Nephron progenitor cell (in vitro differentiated cells): ENCODE measurements around the gene CALML4.
A peak's percentile ranks its signal among the peaks of the same experiment; 100 is the strongest.

ENCODE experiments used
- DNase-seq: peaks from one replicate; pipeline ENCODE4 v3.0.0; 2021
- H3K27ac Mint-ChIP-seq: 2 replicates; pipeline ENCODE4 v1.8.0; 2021; ENCODE audit warnings: mild to moderate bottlenecking, moderate library complexity, mixed read lengths
- H3K27me3 Mint-ChIP-seq: 2 replicates; pipeline ENCODE4 v1.8.0; 2021; ENCODE audit warnings: mild to moderate bottlenecking, low read depth, mixed read lengths; ENCODE audit not compliant: poor library complexity
- H3K36me3 Mint-ChIP-seq: 2 replicates; pipeline ENCODE4 v1.8.0; 2021; ENCODE audit warnings: low read depth, mixed read lengths
- H3K4me1 Mint-ChIP-seq: 2 replicates; pipeline ENCODE4 v1.8.0; 2021; ENCODE audit warnings: mixed read lengths
- H3K4me3 Mint-ChIP-seq: 2 replicates; pipeline ENCODE4 v1.8.0; 2021; ENCODE audit warnings: mild to moderate bottlenecking, moderate library complexity, mixed read lengths
- H3K9me3 Mint-ChIP-seq: 2 replicates; pipeline ENCODE4 v1.8.0; 2021; ENCODE audit warnings: mild to moderate bottlenecking, moderate library complexity, mixed read lengths
- TF ChIP-seq, protein P1 (sequence below): fragments of 200-600 bp; sonication (generic); IDR thresholded peaks from 2 replicates; pipeline ENCODE4 v1.5.0; 2021; ENCODE audit warnings: antibody characterized with exemption

Gene CALML4

DNA sequence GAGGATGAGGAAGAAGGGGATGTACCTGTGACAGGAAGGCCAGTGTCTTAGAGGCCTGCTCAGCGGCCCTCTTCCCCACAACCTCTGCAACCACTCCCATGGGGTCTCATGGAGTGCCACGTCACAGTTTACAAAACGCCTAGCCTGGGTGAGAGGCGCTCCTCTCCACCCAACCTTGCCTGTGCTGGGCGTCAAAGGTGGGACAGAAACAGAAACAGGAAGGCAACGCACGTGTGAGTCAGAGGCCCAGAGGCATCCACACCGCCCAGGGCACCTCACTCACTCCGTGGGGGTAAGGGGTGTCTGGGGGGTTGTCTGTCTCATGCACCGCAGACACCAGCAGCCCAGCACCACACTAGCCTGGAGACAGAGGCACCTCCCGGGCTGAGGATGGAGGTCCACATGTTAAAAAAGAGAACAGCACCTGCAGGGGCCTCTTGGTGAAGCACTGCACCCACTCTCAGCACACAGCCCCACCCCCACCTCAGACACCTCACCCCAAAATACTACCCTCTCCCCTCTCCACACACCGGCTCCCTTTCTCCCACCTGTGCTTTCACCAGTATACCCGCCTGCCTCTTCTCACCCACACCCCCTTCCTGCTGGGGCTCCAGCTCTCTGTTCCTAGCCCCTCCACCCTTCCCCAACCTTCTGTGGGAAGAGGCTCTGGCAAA is 4.7 kb upstream of the CALML4 start:
- no peak for DNase-seq
- H3K4me3 Mint-ChIP-seq: no peak overlapping the region
- H3K9me3 Mint-ChIP-seq: no peaks in the 10 kb centered on the region
- TF ChIP-seq, protein P1, sequence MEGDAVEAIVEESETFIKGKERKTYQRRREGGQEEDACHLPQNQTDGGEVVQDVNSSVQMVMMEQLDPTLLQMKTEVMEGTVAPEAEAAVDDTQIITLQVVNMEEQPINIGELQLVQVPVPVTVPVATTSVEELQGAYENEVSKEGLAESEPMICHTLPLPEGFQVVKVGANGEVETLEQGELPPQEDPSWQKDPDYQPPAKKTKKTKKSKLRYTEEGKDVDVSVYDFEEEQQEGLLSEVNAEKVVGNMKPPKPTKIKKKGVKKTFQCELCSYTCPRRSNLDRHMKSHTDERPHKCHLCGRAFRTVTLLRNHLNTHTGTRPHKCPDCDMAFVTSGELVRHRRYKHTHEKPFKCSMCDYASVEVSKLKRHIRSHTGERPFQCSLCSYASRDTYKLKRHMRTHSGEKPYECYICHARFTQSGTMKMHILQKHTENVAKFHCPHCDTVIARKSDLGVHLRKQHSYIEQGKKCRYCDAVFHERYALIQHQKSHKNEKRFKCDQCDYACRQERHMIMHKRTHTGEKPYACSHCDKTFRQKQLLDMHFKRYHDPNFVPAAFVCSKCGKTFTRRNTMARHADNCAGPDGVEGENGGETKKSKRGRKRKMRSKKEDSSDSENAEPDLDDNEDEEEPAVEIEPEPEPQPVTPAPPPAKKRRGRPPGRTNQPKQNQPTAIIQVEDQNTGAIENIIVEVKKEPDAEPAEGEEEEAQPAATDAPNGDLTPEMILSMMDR: no peak
- no peak overlapping the region for H3K27ac Mint-ChIP-seq
- peaks cover 4% of the 10 kb centered on the region for H3K36me3 Mint-ChIP-seq
- peaks cover 32% of the 10 kb centered on the region for H3K4me1 Mint-ChIP-seq
- H3K27me3 Mint-ChIP-seq: peaks cover 6% of the 10 kb centered on the region

GRCh38 chr15:68209272-68209671 is 4.1 kb upstream of the CALML4 start:
- TF ChIP-seq, protein P1: no peak
- Mint-ChIP-seq H3K36me3 (peaks cover 4% of the 10 kb centered on the region), H3K9me3 (no peaks in the 10 kb centered on the region), H3K27ac (no peak overlapping the region), H3K4me1 (peaks cover 38% of the 10 kb centered on the region), H3K4me3 (no peak overlapping the region), H3K27me3 (peaks cover 6% of the 10 kb centered on the region)
- no peak for DNase-seq

DNA sequence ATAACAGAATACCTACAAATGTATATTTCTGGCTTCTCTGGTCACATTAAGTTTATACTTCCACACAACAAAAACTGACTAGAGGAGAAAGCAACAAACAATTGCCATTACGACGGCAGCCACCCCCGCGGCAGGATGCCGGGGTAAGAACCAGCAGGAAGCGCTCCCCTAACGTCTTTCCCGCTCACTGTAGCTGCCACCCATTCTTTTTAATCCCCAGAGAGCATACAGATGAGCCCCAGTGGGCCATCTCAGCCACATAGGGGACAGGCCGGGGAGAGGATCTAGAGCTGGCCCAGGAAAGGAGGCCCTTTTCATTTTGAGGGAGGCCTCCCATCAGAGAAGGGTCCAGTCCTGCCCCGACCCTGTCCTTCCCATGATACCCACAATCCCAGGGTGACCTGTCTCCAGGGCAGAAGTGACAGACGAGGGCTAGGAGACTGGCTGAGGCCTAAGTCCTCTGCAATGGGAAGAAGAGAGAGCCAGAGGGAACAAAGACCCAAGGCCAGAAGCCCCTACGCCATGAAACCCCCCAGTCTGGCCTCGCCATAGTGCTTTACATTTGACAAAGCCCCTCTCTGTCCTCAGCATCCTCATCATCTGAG is 3.6 kb upstream of the CALML4 start:
- peaks cover 2% of the 10 kb centered on the region for H3K36me3 Mint-ChIP-seq
- no peak overlapping the region for H3K4me3 Mint-ChIP-seq
- TF ChIP-seq, protein P1: no peak
- peaks cover 6% of the 10 kb centered on the region for H3K27me3 Mint-ChIP-seq
- H3K4me1 Mint-ChIP-seq: peaks cover 40% of the 10 kb centered on the region
- H3K9me3 Mint-ChIP-seq: no peaks in the 10 kb centered on the region
- peak overlapping the region; percentile 78 for H3K27ac Mint-ChIP-seq
- no peak for DNase-seq

DNA sequence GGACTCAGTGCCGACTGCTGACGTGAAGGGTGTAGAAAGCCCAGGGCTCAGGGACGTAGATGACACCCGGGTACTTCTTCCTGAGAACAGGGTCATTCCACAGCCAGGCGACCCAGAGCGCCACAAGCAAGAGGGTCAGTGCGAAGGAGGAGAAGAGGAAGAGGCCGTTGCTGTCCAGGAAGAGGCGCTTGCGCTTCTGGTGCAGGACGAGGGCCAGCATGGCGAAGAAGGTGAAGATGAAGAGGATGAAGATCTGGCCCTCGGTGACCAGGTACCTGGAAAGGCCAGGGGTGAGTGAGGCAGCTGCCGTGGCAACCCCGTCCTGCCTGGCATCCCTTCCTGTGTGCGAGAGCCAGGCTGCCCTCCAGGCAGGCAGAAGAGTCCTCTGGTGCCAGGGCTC is 3.0 kb upstream of the CALML4 start:
- no peaks in the 10 kb centered on the region for H3K36me3 Mint-ChIP-seq
- H3K4me1 Mint-ChIP-seq: peaks cover 46% of the 10 kb centered on the region
- H3K27ac Mint-ChIP-seq: peak overlapping the region; percentile 85
- no peak overlapping the region for H3K4me3 Mint-ChIP-seq
- H3K9me3 Mint-ChIP-seq: no peaks in the 10 kb centered on the region
- peaks cover 6% of the 10 kb centered on the region for H3K27me3 Mint-ChIP-seq
- no peak for DNase-seq
- TF ChIP-seq, protein P1: no peak

GRCh38 chr15:68207176-68207935 is 2.2 kb upstream of the CALML4 start:
- Mint-ChIP-seq H3K4me1 (peaks cover 48% of the 10 kb centered on the region), H3K4me3 (no peak overlapping the region), H3K36me3 (no peaks in the 10 kb centered on the region), H3K9me3 (no peaks in the 10 kb centered on the region), H3K27ac (peak overlapping the region; percentile 75), H3K27me3 (peaks cover 6% of the 10 kb centered on the region)
- TF ChIP-seq, protein P1: no peak
- DNase-seq: no peak
